ENCODE results near the gene LCOR.

GRCh38 chr10:96917628-96918027 is 85.5 kb downstream of the LCOR start:
- TF ChIP-seq, protein P1, sequence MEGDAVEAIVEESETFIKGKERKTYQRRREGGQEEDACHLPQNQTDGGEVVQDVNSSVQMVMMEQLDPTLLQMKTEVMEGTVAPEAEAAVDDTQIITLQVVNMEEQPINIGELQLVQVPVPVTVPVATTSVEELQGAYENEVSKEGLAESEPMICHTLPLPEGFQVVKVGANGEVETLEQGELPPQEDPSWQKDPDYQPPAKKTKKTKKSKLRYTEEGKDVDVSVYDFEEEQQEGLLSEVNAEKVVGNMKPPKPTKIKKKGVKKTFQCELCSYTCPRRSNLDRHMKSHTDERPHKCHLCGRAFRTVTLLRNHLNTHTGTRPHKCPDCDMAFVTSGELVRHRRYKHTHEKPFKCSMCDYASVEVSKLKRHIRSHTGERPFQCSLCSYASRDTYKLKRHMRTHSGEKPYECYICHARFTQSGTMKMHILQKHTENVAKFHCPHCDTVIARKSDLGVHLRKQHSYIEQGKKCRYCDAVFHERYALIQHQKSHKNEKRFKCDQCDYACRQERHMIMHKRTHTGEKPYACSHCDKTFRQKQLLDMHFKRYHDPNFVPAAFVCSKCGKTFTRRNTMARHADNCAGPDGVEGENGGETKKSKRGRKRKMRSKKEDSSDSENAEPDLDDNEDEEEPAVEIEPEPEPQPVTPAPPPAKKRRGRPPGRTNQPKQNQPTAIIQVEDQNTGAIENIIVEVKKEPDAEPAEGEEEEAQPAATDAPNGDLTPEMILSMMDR (conservative IDR thresholded peaks at IDR 0.05; ENCODE audit: low read depth, low read length), result no peak
- no peak for TF ChIP-seq EZH2 (IDR thresholded peaks at IDR 0.05; ENCODE audit: borderline replicate concordance, low read depth, low read length, poor library complexity, severe bottlenecking)

Data from A673 (cell line).